ENCODE data around the gene NANOS1. TPM values are rescaled to one million over a fixed set of nuclear protein-coding genes. Genes with fewer than 3 reads are reported as not detected.

NANOS1 gene
- total RNA-seq, 1 donor from 2014 or later = 9.6 TPM

DNA sequence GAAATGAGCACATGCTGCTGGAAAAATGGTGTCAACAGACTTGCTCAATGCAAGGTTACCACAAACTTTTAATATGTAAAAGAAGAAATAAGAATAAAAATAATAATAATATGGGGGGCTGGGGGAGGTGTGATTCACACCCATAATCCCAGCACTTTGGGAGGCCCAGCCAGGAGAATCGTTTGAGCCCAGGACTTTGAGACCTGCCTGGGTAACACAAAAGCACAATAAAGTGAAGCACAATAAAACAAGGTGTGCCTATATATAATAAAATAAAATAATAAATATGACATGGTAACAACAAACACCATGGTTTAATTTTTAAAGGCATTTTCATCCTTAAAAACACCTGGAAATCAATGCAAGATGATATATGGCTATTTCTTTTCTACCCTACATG lies 26.0 kb downstream of the NANOS1 start:
- Mint-ChIP-seq H3K27me3 (ENCODE audit: unreplicated experiment) (no peaks in the 10 kb centered on the region), H3K4me1 (ENCODE audit: unreplicated experiment) (no peaks in the 10 kb centered on the region), H3K9me3 (ENCODE audit: unreplicated experiment) (no peaks in the 10 kb centered on the region), H3K27ac (ENCODE audit: unreplicated experiment) (no peak overlapping the region), H3K36me3 (ENCODE audit: unreplicated experiment) (peaks cover 78% of the 10 kb centered on the region), H3K4me3 (ENCODE audit: unreplicated experiment) (no peak overlapping the region)
- no peak for DNase-seq (ENCODE audit: extremely low spot score, unreplicated experiment)
- TF ChIP-seq, protein P1, sequence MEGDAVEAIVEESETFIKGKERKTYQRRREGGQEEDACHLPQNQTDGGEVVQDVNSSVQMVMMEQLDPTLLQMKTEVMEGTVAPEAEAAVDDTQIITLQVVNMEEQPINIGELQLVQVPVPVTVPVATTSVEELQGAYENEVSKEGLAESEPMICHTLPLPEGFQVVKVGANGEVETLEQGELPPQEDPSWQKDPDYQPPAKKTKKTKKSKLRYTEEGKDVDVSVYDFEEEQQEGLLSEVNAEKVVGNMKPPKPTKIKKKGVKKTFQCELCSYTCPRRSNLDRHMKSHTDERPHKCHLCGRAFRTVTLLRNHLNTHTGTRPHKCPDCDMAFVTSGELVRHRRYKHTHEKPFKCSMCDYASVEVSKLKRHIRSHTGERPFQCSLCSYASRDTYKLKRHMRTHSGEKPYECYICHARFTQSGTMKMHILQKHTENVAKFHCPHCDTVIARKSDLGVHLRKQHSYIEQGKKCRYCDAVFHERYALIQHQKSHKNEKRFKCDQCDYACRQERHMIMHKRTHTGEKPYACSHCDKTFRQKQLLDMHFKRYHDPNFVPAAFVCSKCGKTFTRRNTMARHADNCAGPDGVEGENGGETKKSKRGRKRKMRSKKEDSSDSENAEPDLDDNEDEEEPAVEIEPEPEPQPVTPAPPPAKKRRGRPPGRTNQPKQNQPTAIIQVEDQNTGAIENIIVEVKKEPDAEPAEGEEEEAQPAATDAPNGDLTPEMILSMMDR (IDR thresholded peaks at IDR 0.05) = no peak

DNA sequence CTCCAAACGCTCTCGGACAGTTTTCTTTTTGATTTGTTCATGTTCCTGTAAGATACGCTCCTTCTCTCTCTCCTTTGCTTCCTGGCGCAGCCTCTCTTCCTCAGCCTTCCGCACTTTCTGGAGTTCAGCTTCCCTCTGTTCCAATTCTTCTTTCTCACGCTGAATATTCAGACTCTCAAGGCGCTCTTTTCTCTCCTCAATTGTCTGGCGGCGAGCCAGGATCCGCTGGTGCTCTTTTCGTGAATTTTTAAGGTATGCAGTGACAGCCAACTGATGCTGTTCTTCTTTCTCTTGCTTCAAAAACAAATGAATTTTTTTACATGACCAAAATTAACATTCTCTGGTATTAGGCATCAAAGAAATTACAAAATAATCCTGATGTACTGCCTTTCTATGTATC lies 28.5 kb downstream of the NANOS1 start:
- Mint-ChIP-seq H3K27me3 (ENCODE audit: unreplicated experiment) (no peaks in the 10 kb centered on the region), H3K9me3 (ENCODE audit: unreplicated experiment) (no peaks in the 10 kb centered on the region), H3K4me1 (ENCODE audit: unreplicated experiment) (no peaks in the 10 kb centered on the region), H3K27ac (ENCODE audit: unreplicated experiment) (no peak overlapping the region), H3K4me3 (ENCODE audit: unreplicated experiment) (no peak overlapping the region), H3K36me3 (ENCODE audit: unreplicated experiment) (peaks cover 59% of the 10 kb centered on the region)
- no peak for DNase-seq (ENCODE audit: extremely low spot score, unreplicated experiment)
- TF ChIP-seq, protein P1 (IDR thresholded peaks at IDR 0.05) = no peak

DNA sequence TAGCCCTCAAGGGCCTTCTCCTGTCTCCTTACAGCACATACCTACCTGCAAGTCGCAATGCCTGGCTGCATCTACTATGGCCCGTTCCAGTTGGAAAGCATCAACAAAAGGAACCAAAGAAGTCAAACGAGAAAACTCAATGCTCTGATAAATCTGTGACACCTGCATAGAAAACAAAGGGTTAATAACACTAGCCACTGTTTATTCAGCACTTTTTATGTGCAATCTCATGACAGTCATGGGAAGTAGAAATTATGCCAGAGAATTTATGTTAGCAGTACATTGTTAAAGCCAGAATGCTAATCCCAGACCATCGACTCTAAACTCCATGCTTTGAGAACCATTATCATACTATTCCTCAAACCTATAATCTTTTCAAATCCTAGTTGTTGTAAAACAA lies 30.0 kb downstream of the NANOS1 start:
- no peak for DNase-seq (ENCODE audit: extremely low spot score, unreplicated experiment)
- no peaks in the 10 kb centered on the region for H3K9me3 Mint-ChIP-seq (ENCODE audit: unreplicated experiment)
- H3K4me1 Mint-ChIP-seq (ENCODE audit: unreplicated experiment) = no peaks in the 10 kb centered on the region
- no peak overlapping the region for H3K4me3 Mint-ChIP-seq (ENCODE audit: unreplicated experiment)
- no peaks in the 10 kb centered on the region for H3K27me3 Mint-ChIP-seq (ENCODE audit: unreplicated experiment)
- TF ChIP-seq, protein P1 (IDR thresholded peaks at IDR 0.05) = no peak
- peaks cover 62% of the 10 kb centered on the region for H3K36me3 Mint-ChIP-seq (ENCODE audit: unreplicated experiment)
- no peak overlapping the region for H3K27ac Mint-ChIP-seq (ENCODE audit: unreplicated experiment)

DNA sequence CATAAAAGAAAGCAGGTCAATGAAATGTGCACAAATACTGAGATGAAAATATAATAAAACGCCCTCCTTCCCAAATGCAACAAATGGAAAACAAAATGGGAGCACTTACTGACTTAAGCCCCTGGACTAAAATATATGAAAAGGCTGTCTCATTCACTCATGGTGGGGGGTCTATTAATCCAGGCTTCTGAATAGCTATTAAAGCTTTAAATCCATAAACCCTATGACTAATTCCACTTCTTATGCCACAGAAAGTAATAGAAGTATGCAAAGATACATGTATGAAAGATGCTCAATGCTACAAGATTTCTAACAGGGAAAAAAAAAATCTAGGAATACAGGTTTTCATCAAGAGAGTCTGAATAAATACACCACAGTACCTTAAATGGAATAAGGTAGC lies 30.6 kb downstream of the NANOS1 start:
- Mint-ChIP-seq H3K4me1 (ENCODE audit: unreplicated experiment) (no peaks in the 10 kb centered on the region), H3K27ac (ENCODE audit: unreplicated experiment) (no peak overlapping the region), H3K9me3 (ENCODE audit: unreplicated experiment) (no peaks in the 10 kb centered on the region), H3K36me3 (ENCODE audit: unreplicated experiment) (peaks cover 62% of the 10 kb centered on the region), H3K27me3 (ENCODE audit: unreplicated experiment) (no peaks in the 10 kb centered on the region), H3K4me3 (ENCODE audit: unreplicated experiment) (no peak overlapping the region)
- DNase-seq (ENCODE audit: extremely low spot score, unreplicated experiment) = no peak
- TF ChIP-seq, protein P1 (IDR thresholded peaks at IDR 0.05) = no peak

DNA sequence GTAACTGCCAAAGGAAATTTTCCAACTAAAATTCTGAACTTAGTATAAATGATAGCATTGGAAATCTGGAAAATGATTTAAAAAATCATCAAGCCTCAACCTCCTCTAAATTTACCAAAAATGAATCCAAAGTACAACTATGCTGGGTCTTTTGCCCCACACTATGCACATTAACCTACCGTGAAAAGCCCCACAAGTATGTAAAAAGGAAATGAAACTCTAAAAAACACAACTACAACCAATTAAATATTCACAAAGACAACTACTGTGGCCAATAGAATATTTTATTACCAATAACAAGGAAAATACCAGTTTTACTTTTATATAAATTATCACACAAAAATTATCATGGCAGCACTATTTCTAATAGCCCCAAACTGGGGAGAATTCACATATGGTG lies 31.8 kb downstream of the NANOS1 start:
- H3K27me3 Mint-ChIP-seq (ENCODE audit: unreplicated experiment) = no peaks in the 10 kb centered on the region
- no peak for DNase-seq (ENCODE audit: extremely low spot score, unreplicated experiment)
- H3K36me3 Mint-ChIP-seq (ENCODE audit: unreplicated experiment) = peaks cover 59% of the 10 kb centered on the region
- TF ChIP-seq, protein P1 (IDR thresholded peaks at IDR 0.05) = no peak
- H3K9me3 Mint-ChIP-seq (ENCODE audit: unreplicated experiment) = no peaks in the 10 kb centered on the region
- no peaks in the 10 kb centered on the region for H3K4me1 Mint-ChIP-seq (ENCODE audit: unreplicated experiment)
- no peak overlapping the region for H3K4me3 Mint-ChIP-seq (ENCODE audit: unreplicated experiment)
- H3K27ac Mint-ChIP-seq (ENCODE audit: unreplicated experiment) = no peak overlapping the region

All from osteocyte (in vitro differentiated cells).